ENCODE data around the gene AKR1C1.
"Not testable (repeated sequence)": the region's sequence is repeated elsewhere in the genome, so short reads cannot be mapped to it uniquely, and the experiment has no call there.

Gene AKR1C1

DNA sequence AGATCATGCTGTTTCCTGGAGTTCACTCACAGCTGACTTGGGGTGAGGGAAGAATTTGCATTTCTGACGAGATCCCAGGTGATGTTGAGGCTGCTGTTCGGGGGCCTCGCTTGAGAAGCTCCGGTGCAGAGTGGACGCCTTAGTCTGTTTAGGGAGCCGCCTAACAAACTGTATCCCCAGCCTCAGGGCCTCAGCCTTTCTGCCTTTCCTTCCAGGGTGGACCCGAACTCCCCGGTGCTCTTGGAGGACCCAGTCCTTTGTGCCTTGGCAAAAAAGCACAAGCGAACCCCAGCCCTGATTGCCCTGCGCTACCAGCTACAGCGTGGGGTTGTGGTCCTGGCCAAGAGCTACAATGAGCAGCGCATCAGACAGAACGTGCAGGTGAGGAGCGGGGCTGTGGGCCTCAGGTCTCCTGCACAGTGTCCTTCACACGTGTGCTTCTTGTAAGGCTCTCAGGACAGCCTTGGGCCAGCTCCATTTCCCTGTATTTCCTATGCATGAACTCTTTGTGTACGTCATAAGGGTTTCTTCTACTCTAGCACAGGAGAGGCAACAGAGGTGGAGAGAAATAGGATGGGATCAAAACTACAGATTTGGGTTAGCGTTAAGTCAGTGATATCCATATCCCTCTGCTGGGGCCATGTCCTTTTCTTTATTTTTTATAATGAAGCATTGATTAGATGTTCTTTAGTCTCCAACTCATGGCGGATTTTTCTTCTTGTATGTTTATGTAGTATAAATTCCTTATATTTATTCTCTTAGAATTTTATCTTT lies 9.3 kb downstream of the AKR1C1 start:
- not testable (repeated sequence) for H3K4me1 ChIP-seq (ENCODE audit: control insufficient read depth, insufficient read depth, low read length, poor library complexity, severe bottlenecking); H3K36me3 ChIP-seq (ENCODE audit: control insufficient read depth, insufficient read depth, low read length); H3K9me3 ChIP-seq (ENCODE audit: control insufficient read depth, low read length); H3K27ac ChIP-seq (ENCODE audit: low read depth, low read length, severe bottlenecking); H3K4me3 ChIP-seq (ENCODE audit: extremely low read depth, insufficient read depth, low read length, poor library complexity, severe bottlenecking)
- 80 to 100% methylated on average over 1 to 5 of the region's 18 CpGs for WGBS, 2 experiments (ENCODE audit: insufficient coverage in 2 of 2)

DNA sequence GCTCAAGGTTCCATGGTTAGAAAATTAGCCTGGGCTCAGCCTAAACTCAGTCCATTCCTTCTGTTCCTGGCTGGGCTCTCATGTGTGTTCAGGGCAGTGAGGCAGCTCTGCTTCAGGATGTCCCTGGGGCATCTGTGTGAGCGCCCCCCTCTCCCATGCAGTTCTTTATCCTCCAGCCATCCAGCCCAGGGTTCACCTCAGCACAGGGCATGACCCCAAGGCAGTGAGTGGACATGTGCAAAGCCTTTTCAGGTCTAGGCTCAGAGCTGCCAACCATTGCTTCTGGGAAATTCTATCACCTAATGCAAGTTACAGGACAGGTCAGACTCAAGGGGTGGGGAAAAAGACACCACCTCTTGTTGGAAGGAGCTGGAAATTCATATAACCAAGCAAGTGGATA lies 10.1 kb downstream of the AKR1C1 start:
- H3K4me3 ChIP-seq (ENCODE audit: extremely low read depth, insufficient read depth, low read length, poor library complexity, severe bottlenecking); H3K4me1 ChIP-seq (ENCODE audit: control insufficient read depth, insufficient read depth, low read length, poor library complexity, severe bottlenecking); H3K9me3 ChIP-seq (ENCODE audit: control insufficient read depth, low read length); H3K27ac ChIP-seq (ENCODE audit: low read depth, low read length, severe bottlenecking); H3K36me3 ChIP-seq (ENCODE audit: control insufficient read depth, insufficient read depth, low read length): not testable (repeated sequence)
- 83 to 100% methylated on average over 1 of the region's 1 CpG for WGBS, 2 experiments (ENCODE audit: insufficient coverage in 2 of 2)

DNA sequence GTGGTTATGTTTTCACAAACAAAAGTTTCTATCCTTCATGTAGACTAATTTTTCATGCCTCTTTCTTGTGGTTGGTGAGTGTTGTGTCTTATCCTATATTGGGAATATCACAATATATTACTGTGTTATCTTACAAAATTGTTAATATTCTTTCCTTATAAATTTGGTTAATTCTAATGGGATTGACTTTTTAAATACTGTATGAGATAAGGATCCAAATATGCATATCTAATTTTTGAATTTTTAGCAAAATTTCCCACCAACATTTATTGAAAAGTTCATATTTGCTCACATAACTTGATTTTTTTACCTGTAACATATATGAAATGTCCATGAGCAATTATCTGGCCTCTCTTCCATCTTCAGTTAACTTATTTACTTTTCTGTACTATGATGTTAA lies 11.2 kb downstream of the AKR1C1 start:
- H3K4me1 ChIP-seq (ENCODE audit: control insufficient read depth, insufficient read depth, low read length, poor library complexity, severe bottlenecking); H3K9me3 ChIP-seq (ENCODE audit: control insufficient read depth, low read length); H3K36me3 ChIP-seq (ENCODE audit: control insufficient read depth, insufficient read depth, low read length); H3K27ac ChIP-seq (ENCODE audit: low read depth, low read length, severe bottlenecking); H3K4me3 ChIP-seq (ENCODE audit: extremely low read depth, insufficient read depth, low read length, poor library complexity, severe bottlenecking): not testable (repeated sequence)

DNA sequence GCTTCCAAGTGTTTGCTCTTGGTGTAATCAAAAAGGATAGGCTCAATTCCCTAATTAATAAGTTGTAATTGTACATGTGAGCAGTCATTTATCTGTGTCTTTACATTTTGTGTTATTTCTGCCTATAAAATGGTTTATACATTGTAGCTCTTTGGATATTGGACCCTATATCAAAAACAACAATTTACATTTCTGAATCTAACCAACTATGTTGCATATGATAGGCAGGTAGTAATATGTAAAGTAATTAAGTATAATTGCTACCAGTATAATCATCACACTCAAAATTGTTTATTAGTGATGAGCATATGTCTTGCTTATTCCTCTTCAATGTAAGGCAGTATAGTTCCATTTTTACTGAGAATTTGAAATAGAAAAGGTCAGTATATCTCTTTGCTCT lies 13.8 kb downstream of the AKR1C1 start:
- H3K4me1 ChIP-seq (ENCODE audit: control insufficient read depth, insufficient read depth, low read length, poor library complexity, severe bottlenecking), result no peaks in the 10 kb centered on the region
- H3K27ac ChIP-seq (ENCODE audit: low read depth, low read length, severe bottlenecking), result no peak overlapping the region
- no peak overlapping the region for H3K4me3 ChIP-seq (ENCODE audit: extremely low read depth, insufficient read depth, low read length, poor library complexity, severe bottlenecking)
- H3K36me3 ChIP-seq (ENCODE audit: control insufficient read depth, insufficient read depth, low read length), result no peaks in the 10 kb centered on the region
- H3K9me3 ChIP-seq (ENCODE audit: control insufficient read depth, low read length), result no peaks in the 10 kb centered on the region

DNA sequence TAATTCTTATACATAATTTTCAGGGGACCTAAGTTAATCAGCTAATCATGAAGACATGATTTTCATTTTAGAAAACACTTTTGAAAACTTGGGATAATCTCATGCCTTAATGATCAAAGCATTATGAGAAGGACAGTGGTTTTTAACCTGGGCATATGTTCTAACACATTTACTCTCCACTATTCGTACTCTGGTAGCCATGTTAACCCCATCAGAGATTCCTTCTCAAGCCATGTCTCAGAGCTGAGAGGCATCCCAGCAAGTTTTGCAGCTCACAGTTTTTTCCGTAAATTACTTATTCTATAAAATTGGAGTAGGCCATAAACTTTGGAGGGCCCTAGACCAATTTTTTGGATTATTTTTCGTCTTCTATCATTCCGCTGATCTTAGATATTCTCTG lies 15.7 kb downstream of the AKR1C1 start:
- Histone ChIP-seq H3K4me1 (ENCODE audit: control insufficient read depth, insufficient read depth, low read length, poor library complexity, severe bottlenecking) (no peaks in the 10 kb centered on the region), H3K36me3 (ENCODE audit: control insufficient read depth, insufficient read depth, low read length) (no peaks in the 10 kb centered on the region), H3K9me3 (ENCODE audit: control insufficient read depth, low read length) (no peaks in the 10 kb centered on the region), H3K27ac (ENCODE audit: low read depth, low read length, severe bottlenecking) (no peak overlapping the region), H3K4me3 (ENCODE audit: extremely low read depth, insufficient read depth, low read length, poor library complexity, severe bottlenecking) (no peak overlapping the region)
- 93 to 94% methylated on average over 4 of the region's 4 CpGs for WGBS, 2 experiments (ENCODE audit: insufficient coverage in 2 of 2)

DNA sequence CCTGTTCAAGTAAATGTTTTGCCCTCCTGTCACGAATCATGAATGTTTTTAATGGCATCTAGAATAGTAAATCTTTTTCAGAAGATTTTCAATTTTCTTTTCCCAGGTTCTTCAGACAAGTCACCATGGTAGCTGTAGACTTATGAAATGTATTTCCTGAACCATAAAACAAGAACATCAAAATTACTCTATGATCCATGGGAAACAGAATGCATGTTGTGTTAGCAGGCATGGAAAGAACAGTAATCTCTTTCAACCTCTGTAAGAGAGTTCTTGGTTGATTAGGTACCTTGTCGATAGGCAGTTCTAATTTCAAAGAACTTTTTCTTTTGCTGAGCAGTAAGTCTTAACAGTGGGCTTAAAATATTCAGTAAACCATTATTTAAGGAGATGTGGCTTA lies 17.6 kb downstream of the AKR1C1 start:
- no peaks in the 10 kb centered on the region for H3K36me3 ChIP-seq (ENCODE audit: control insufficient read depth, insufficient read depth, low read length)
- H3K27ac ChIP-seq (ENCODE audit: low read depth, low read length, severe bottlenecking), result no peak overlapping the region
- no CpG with 5 or more reads among the region's 2 CpGs for WGBS, 2 experiments (ENCODE audit: insufficient coverage in 2 of 2)
- no peaks in the 10 kb centered on the region for H3K9me3 ChIP-seq (ENCODE audit: control insufficient read depth, low read length)
- no peak overlapping the region for H3K4me3 ChIP-seq (ENCODE audit: extremely low read depth, insufficient read depth, low read length, poor library complexity, severe bottlenecking)
- no peaks in the 10 kb centered on the region for H3K4me1 ChIP-seq (ENCODE audit: control insufficient read depth, insufficient read depth, low read length, poor library complexity, severe bottlenecking)

DNA sequence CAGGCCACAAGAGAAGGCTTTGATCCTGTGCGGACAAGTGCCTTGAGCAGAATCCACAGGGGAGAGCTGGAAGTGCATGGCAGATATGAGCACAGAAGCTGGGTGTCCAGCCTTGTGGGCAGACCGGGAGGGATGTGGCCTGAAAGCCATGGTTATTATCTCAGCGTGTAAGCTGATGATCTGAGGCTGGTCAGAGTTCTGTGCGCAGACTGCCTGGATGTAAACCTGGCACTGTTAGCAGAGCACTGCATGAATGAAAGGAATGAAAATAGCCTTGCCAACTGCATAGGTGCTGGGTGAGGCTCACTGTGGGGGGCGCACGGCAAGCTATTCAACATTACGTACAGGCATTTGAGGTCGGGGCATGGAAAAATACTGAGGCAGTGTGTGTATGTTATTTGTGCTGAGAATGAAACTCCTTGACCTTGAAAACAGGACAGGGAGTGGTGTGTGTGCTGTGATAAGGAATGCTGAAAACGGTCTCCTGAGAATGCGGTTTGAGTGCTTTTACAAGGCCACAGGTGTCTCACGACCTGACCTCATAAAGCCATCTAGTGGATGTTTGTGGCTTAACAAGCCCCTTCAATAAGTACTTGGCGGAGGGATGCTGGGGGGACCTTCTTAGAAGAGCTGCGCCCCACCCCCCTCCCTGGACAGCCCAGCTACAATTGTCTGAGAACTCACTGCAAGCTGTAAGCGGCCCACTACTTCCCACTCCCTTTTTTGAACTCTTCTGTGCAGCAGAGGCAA lies 18.7 kb downstream of the AKR1C1 start:
- no peak overlapping the region for H3K27ac ChIP-seq (ENCODE audit: low read depth, low read length, severe bottlenecking)
- no peaks in the 10 kb centered on the region for H3K9me3 ChIP-seq (ENCODE audit: control insufficient read depth, low read length)
- WGBS, 2 experiments (ENCODE audit: insufficient coverage in 2 of 2), result 62 to 71% methylated on average over 10 to 11 of the region's 14 CpGs
- H3K4me3 ChIP-seq (ENCODE audit: extremely low read depth, insufficient read depth, low read length, poor library complexity, severe bottlenecking), result no peak overlapping the region
- H3K36me3 ChIP-seq (ENCODE audit: control insufficient read depth, insufficient read depth, low read length), result no peaks in the 10 kb centered on the region
- no peaks in the 10 kb centered on the region for H3K4me1 ChIP-seq (ENCODE audit: control insufficient read depth, insufficient read depth, low read length, poor library complexity, severe bottlenecking)

DNA sequence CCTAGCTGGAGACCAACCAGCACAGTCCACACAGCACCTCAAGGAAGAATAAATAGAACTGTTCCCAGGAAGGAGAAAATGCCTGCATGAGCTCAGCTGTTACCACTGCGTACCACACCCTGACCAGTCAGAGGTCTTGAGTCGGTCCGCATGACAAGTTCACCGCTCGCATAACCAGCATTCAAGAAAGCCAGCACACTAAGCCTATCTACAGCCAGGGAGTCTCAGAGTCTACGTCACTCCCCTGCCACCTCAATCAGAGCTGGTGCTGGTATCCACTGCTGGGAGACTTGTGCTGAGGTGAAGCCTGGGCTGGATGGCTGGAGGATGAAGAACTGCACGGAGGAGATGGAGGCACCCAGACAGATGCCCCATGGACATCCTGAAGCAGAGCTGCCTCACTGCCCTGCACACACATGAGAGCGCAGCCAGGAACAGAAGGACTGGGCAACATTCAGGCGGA lies 19.6 kb downstream of the AKR1C1 start:
- Histone ChIP-seq H3K27ac (ENCODE audit: low read depth, low read length, severe bottlenecking) (no peak overlapping the region), H3K4me3 (ENCODE audit: extremely low read depth, insufficient read depth, low read length, poor library complexity, severe bottlenecking) (no peak overlapping the region), H3K36me3 (ENCODE audit: control insufficient read depth, insufficient read depth, low read length) (no peaks in the 10 kb centered on the region), H3K9me3 (ENCODE audit: control insufficient read depth, low read length) (no peaks in the 10 kb centered on the region), H3K4me1 (ENCODE audit: control insufficient read depth, insufficient read depth, low read length, poor library complexity, severe bottlenecking) (no peaks in the 10 kb centered on the region)
- WGBS, 2 experiments (ENCODE audit: insufficient coverage in 2 of 2), result 92 to 93% methylated on average over 6 to 7 of the region's 9 CpGs

DNA sequence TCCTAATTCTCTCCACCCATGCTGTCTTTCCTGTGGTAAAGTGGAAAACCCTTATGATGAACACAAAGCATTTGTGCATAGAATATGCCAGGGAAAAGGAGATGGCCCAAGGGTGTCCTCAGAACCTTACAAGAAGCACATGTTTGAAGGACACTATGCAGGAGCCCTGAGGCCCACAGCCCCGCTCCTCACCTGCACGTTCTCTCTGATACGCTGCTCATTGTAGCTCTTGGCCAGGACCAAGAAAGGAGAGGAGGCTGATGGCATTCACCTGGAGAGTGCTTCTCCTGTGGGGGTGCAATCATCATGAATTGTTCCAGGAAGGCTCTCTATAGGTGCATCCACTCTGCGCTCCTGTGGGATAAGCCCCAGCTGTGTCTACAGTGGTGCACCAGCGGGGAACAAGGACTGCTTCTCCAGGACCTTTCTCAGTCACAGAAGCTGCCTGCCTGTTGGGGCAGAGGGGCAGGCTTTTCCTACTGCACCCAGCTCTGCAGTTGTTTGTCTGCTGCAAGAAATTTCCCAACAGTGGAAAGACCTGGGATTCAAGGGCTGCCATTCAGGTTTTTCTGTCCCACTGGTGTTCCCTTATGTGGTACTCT lies 20.5 kb downstream of the AKR1C1 start:
- no peaks in the 10 kb centered on the region for H3K9me3 ChIP-seq (ENCODE audit: control insufficient read depth, low read length)
- WGBS, 2 experiments (ENCODE audit: insufficient coverage in 2 of 2), result 94 to 96% methylated on average over 5 of the region's 5 CpGs
- H3K36me3 ChIP-seq (ENCODE audit: control insufficient read depth, insufficient read depth, low read length), result no peaks in the 10 kb centered on the region
- H3K4me1 ChIP-seq (ENCODE audit: control insufficient read depth, insufficient read depth, low read length, poor library complexity, severe bottlenecking), result no peaks in the 10 kb centered on the region
- no peak overlapping the region for H3K27ac ChIP-seq (ENCODE audit: low read depth, low read length, severe bottlenecking)
- no peak overlapping the region for H3K4me3 ChIP-seq (ENCODE audit: extremely low read depth, insufficient read depth, low read length, poor library complexity, severe bottlenecking)

DNA sequence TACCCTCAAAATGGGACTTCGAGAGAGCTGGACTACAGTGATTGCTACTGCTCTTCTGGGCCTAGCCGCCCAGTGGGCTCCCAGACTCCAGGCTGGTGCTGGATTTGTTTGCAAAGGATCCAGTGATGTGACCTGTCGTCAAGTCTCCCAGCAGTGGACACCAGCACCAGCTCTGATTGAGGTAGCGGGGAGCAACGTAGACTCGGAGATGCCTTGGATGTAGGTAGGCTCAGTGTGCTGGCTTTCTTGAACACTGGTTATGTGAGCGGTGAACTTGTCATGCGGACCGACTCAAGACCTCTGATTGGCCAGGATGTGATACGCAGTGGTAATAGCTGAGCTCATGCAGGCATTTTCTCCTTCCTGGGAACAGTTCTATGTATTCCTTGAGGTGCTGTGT lies 21.0 kb downstream of the AKR1C1 start:
- H3K36me3 ChIP-seq (ENCODE audit: control insufficient read depth, insufficient read depth, low read length), result no peaks in the 10 kb centered on the region
- no peaks in the 10 kb centered on the region for H3K4me1 ChIP-seq (ENCODE audit: control insufficient read depth, insufficient read depth, low read length, poor library complexity, severe bottlenecking)
- WGBS, 2 experiments (ENCODE audit: insufficient coverage in 2 of 2), result 84 to 95% methylated on average over 10 of the region's 10 CpGs
- no peak overlapping the region for H3K4me3 ChIP-seq (ENCODE audit: extremely low read depth, insufficient read depth, low read length, poor library complexity, severe bottlenecking)
- H3K9me3 ChIP-seq (ENCODE audit: control insufficient read depth, low read length), result no peaks in the 10 kb centered on the region
- H3K27ac ChIP-seq (ENCODE audit: low read depth, low read length, severe bottlenecking), result no peak overlapping the region
